Measurements from ENCODE around the gene ZNF665. TPM values are rescaled to one million over a fixed set of nuclear protein-coding genes. Genes with fewer than 3 reads are reported as not detected.

ZNF665 gene
- total and polyA plus RNA-seq, 10 of the 15 experiments (the other 5 are each of a cell fraction or from before 2014, with no cell fraction given), result 0.20 to 3.0 (median 1.4) TPM

GRCh38 chr19:53195265-53195903 lies 2.2 kb upstream of the ZNF665 start (continued):
- no peak for TF ChIP-seq EZH2 (IDR thresholded peaks at IDR 0.05; ENCODE audit: borderline replicate concordance, control insufficient read depth, low read depth, low read length)
- TF ChIP-seq EP300 (IDR thresholded peaks at IDR 0.05; ENCODE audit: borderline replicate concordance in 1 of 2, control insufficient read depth in 1 of 2, low read depth in 2 of 2, low read length in 2 of 2), result no peak
- TF ChIP-seq RELA (IDR thresholded peaks at IDR 0.05; ENCODE audit: borderline replicate concordance, partially characterized antibody), result no peak
- no peak for TF ChIP-seq NFYA (IDR thresholded peaks at IDR 0.05; ENCODE audit: borderline replicate concordance, low read depth, low read length)
- TF ChIP-seq CHD4 (IDR thresholded peaks at IDR 0.05), result no peak
- peak; percentile 55; the same call in 1 of the 2 replicates for TF ChIP-seq YY1 (IDR thresholded peaks at IDR 0.05; ENCODE audit: low read depth, low read length)
- no peak for TF ChIP-seq CEBPB (IDR thresholded peaks at IDR 0.05; ENCODE audit: borderline replicate concordance in 1 of 2, low read depth in 2 of 2, low read length in 2 of 2)
- no peak for TF ChIP-seq IKZF2 (IDR thresholded peaks at IDR 0.05)
- no peak for TF ChIP-seq ASH2L (IDR thresholded peaks at IDR 0.05; ENCODE audit: borderline replicate concordance, low read depth)
- no peak for TF ChIP-seq ZNF24 (IDR thresholded peaks at IDR 0.05)
- TF ChIP-seq TCF3 (IDR thresholded peaks at IDR 0.05; ENCODE audit: borderline replicate concordance, insufficient read depth, low read depth, low read length), result no peak
- TF ChIP-seq ESRRA (IDR thresholded peaks at IDR 0.05; ENCODE audit: low read length), result no peak
- no peak for TF ChIP-seq MTA3 (IDR thresholded peaks at IDR 0.05; ENCODE audit: borderline replicate concordance, low read length)
- TF ChIP-seq RB1 (IDR thresholded peaks at IDR 0.05; ENCODE audit: borderline replicate concordance), result no peak
- TF ChIP-seq, protein P1, sequence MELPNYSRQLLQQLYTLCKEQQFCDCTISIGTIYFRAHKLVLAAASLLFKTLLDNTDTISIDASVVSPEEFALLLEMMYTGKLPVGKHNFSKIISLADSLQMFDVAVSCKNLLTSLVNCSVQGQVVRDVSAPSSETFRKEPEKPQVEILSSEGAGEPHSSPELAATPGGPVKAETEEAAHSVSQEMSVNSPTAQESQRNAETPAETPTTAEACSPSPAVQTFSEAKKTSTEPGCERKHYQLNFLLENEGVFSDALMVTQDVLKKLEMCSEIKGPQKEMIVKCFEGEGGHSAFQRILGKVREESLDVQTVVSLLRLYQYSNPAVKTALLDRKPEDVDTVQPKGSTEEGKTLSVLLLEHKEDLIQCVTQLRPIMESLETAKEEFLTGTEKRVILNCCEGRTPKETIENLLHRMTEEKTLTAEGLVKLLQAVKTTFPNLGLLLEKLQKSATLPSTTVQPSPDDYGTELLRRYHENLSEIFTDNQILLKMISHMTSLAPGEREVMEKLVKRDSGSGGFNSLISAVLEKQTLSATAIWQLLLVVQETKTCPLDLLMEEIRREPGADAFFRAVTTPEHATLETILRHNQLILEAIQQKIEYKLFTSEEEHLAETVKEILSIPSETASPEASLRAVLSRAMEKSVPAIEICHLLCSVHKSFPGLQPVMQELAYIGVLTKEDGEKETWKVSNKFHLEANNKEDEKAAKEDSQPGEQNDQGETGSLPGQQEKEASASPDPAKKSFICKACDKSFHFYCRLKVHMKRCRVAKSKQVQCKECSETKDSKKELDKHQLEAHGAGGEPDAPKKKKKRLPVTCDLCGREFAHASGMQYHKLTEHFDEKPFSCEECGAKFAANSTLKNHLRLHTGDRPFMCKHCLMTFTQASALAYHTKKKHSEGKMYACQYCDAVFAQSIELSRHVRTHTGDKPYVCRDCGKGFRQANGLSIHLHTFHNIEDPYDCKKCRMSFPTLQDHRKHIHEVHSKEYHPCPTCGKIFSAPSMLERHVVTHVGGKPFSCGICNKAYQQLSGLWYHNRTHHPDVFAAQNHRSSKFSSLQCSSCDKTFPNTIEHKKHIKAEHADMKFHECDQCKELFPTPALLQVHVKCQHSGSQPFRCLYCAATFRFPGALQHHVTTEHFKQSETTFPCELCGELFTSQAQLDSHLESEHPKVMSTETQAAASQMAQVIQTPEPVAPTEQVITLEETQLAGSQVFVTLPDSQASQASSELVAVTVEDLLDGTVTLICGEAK (IDR thresholded peaks at IDR 0.05; ENCODE audit: borderline replicate concordance), result no peak
- TF ChIP-seq RAD21 (IDR thresholded peaks at IDR 0.05; ENCODE audit: insufficient read depth, low read depth, low read length), result peak; percentile 91
- TF ChIP-seq CHD1 (IDR thresholded peaks at IDR 0.05; ENCODE audit: low read depth, low read length), result no peak
- no peak for TF ChIP-seq FOS (IDR thresholded peaks at IDR 0.05; ENCODE audit: borderline replicate concordance, extremely low read depth, insufficient read length)
- no peak for TF ChIP-seq ATF2 (IDR thresholded peaks at IDR 0.05; ENCODE audit: low read length)

Measured in GM12878 (cell line).